ENCODE results near the gene DNPH1. TPM values are rescaled to one million over a fixed set of nuclear protein-coding genes. Genes with fewer than 3 reads are reported as not detected.

DNPH1 gene
- total RNA-seq, 1 experiment from 2014 or later = 47.0 TPM

DNA sequence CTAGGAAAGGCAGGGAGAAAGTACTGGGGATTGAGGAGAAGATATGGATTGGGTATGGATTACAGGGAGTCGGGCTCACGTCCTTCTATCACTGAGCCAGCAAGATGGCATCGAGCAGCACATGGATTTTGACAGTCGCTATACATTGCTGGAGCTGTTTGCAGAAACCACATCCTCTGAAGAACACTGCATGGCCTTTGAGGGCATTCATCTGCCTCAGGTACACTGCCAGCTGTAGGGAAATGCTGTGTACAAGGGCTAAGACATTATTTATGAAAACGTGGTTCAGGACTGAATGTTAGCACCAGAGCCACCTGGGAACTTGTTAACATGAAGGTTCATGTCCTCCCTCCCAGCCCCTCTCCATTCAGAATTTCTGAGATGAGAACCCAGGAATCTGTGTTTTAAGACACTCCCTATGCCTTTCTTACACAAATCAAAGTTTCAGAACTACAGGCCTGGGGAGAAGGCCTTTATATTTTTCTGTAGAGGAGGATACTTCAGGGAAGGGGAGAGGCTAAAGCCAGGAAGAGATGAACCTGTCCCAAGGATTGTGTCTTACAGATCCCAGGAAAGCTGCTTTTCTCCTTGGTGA, 43.8 kb downstream of the DNPH1 start:
- H3K4me2 ChIP-seq (ENCODE audit: insufficient read depth, insufficient read length, low read length) = no peak overlapping the region
- no peaks in the 10 kb centered on the region for H3K4me1 ChIP-seq (ENCODE audit: insufficient read depth, low read length)
- no peak overlapping the region for H2BK20ac ChIP-seq (ENCODE audit: low read depth, low read length, poor library complexity, severe bottlenecking)
- H3T11ph ChIP-seq (ENCODE audit: low read length) = no peak overlapping the region
- no peak overlapping the region for H3K9ac ChIP-seq (ENCODE audit: extremely low read depth, insufficient read length, low read length)
- no peak for DNase-seq
- H3K27ac ChIP-seq (ENCODE audit: insufficient read length, low read depth, low read length) = no peak overlapping the region
- Mint-ChIP-seq H3K4me1 (peaks cover 21% of the 10 kb centered on the region in 2 experiments), H3K27me3 (ENCODE audit: low read depth) (no peaks in the 10 kb centered on the region), H3K9me3 (no peaks in the 10 kb centered on the region), H3K4me3 (no peak overlapping the region; a peak in 1 of 5 replicates), H3K27ac (peak overlapping the region in 1 of 3 experiments; percentile 1; a peak in 1 of 7 replicates), H3K36me3 (ENCODE audit: insufficient read depth in 1 of 3, low read depth in 3 of 3) (peaks cover 4 to 24% (median 22%) of the 10 kb centered on the region in 3 experiments; a peak in 5 of 7 replicates)
- no peak overlapping the region for H4K5ac ChIP-seq (ENCODE audit: insufficient read length, low read depth, low read length)
- H4K91ac ChIP-seq (ENCODE audit: insufficient read length, low read depth, low read length) = no peak overlapping the region
- H3K79me1 ChIP-seq (ENCODE audit: insufficient read depth, low read depth, low read length, poor library complexity, severe bottlenecking) = no peaks in the 10 kb centered on the region
- no peak overlapping the region for H2AK5ac ChIP-seq (ENCODE audit: insufficient read length, low read length)
- no peak overlapping the region for H3K14ac ChIP-seq (ENCODE audit: insufficient read depth, low read length)
- H2BK120ac ChIP-seq (ENCODE audit: low read depth, low read length, poor library complexity, severe bottlenecking) = no peak overlapping the region
- no CpG with 5 or more reads among the region's 5 CpGs for WGBS (ENCODE audit: extremely low coverage, insufficient read length, low lambda C conversion rate)
- H3K79me2 ChIP-seq (ENCODE audit: insufficient read depth, low read length) = no peaks in the 10 kb centered on the region
- no peaks in the 10 kb centered on the region for H4K20me1 ChIP-seq (ENCODE audit: control insufficient read depth, insufficient read depth, insufficient read length)
- no peak overlapping the region for H2BK15ac ChIP-seq (ENCODE audit: low read depth, low read length)
- H3K27me3 ChIP-seq (ENCODE audit: insufficient read depth, low read length) = no peaks in the 10 kb centered on the region
- no peak overlapping the region for H3K4ac ChIP-seq (ENCODE audit: low read depth, low read length)
- TF ChIP-seq, protein P1, sequence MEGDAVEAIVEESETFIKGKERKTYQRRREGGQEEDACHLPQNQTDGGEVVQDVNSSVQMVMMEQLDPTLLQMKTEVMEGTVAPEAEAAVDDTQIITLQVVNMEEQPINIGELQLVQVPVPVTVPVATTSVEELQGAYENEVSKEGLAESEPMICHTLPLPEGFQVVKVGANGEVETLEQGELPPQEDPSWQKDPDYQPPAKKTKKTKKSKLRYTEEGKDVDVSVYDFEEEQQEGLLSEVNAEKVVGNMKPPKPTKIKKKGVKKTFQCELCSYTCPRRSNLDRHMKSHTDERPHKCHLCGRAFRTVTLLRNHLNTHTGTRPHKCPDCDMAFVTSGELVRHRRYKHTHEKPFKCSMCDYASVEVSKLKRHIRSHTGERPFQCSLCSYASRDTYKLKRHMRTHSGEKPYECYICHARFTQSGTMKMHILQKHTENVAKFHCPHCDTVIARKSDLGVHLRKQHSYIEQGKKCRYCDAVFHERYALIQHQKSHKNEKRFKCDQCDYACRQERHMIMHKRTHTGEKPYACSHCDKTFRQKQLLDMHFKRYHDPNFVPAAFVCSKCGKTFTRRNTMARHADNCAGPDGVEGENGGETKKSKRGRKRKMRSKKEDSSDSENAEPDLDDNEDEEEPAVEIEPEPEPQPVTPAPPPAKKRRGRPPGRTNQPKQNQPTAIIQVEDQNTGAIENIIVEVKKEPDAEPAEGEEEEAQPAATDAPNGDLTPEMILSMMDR (conservative IDR thresholded peaks at IDR 0.05) = no peak
- H4K8ac ChIP-seq (replicated peaks; ENCODE audit: insufficient read length, low read depth, low read length) = no peak overlapping the region
- H3K9me3 ChIP-seq (ENCODE audit: control insufficient read depth, low read depth, low read length) = no peaks in the 10 kb centered on the region
- no peak overlapping the region for H2BK5ac ChIP-seq (ENCODE audit: insufficient read length, low read length)
- peaks cover 6% of the 10 kb centered on the region for H3K23me2 ChIP-seq (ENCODE audit: insufficient read length, low read depth, low read length, poor library complexity, severe bottlenecking)
- no peak overlapping the region for H2BK12ac ChIP-seq (ENCODE audit: insufficient read length, low read depth, low read length)
- no peak overlapping the region for H2AFZ ChIP-seq (ENCODE audit: low read length)
- no peak overlapping the region for H3K56ac ChIP-seq (ENCODE audit: insufficient read length, low read depth, low read length)
- H3K18ac ChIP-seq (ENCODE audit: insufficient read length, low read depth, low read length) = no peak overlapping the region
- no peak overlapping the region for H3K23ac ChIP-seq (ENCODE audit: insufficient read length, low read depth, low read length)
